CD4-positive, alpha-beta T cell treated with Interleukin-4 for 1 hour (primary cell): Measurements from ENCODE around the gene SBNO1.
A peak's percentile ranks its signal among the peaks of the same experiment; 100 is the strongest.
"Not testable (repeated sequence)": the region's sequence is repeated elsewhere in the genome, so short reads cannot be mapped to it uniquely, and the experiment has no call there.

Experiments used
- DNase-seq, 2 donors: peaks; one replicate each; pipeline ENCODE4 v3.0.0-alpha.2; 2020 to 2022

The SBNO1 gene

DNA sequence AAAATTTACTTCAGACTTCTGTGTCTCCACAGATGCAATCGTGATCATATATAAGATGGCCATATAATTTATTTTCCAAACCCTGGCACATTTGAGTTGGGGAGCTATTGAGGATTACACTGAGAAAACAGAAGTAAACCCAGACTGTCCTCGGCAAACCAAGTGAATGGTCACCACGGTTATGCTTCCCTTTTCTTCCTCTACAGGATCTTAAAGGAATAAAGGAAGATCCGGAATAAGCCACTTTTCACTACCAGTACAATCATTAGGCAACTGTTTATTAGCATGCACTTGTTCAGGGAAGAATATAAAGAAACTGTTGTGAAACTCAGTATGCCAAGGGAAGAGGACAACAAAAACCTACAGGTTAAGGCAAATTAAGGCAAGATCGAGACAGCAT, 27.6 kb downstream of the SBNO1 start:
- DNase-seq, result no peak

DNA sequence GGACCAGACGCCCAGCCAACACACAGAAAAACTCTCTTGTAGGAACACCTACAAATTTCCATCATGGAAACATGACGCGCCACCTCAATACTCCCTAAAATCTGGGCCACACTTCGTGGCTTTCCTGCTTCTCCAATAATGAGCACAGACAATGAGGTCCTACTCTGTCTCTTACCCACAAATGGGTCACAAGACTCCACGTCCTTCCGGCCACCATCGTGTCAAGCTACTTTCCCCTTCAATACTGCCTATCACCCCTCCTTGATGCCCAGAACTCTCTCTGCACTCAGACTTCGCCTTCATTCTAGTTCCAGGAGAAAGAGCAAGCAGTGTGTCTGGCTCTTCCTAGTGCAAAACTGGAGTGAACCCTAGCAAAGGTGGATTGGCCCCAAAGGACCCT, 28.1 kb downstream of the SBNO1 start:
- no peak for DNase-seq

DNA sequence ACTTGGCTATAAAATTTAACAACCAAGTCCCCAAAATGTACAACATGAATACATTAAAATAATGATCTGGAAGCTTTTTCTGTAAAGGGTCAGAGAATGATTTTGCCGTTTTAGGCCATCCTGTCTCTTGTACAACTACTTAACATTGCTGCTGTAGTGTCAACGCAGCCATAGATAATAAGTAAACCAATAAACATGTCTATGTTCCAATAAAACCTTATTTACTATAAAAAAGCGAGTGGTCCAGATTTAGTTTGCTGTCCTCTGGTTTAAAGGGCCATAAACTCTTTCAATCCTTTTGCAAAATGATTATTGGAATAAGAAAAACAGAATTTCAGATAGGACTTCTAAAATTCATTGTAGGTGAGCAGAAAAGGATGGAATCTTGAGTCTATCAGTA, 29.2 kb downstream of the SBNO1 start:
- DNase-seq, result no peak

DNA sequence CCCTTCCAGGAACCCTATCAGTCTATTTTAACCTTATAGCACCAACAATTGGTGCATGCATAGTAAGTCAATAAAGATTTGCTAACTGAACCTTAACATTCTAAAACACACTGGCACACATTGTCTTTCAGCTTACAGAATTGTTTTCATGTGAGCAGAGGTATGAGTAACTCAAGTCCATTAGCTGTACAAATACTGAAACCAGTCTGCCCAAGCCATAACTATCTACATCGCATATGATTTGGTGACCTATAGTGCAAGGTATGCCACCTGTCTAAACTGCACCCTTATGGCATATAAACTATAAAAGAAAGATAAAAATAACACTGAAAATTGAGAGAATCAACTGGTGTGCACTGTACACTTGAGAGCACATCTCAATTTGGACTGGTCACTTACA, 34.8 kb downstream of the SBNO1 start:
- no peak for DNase-seq

DNA sequence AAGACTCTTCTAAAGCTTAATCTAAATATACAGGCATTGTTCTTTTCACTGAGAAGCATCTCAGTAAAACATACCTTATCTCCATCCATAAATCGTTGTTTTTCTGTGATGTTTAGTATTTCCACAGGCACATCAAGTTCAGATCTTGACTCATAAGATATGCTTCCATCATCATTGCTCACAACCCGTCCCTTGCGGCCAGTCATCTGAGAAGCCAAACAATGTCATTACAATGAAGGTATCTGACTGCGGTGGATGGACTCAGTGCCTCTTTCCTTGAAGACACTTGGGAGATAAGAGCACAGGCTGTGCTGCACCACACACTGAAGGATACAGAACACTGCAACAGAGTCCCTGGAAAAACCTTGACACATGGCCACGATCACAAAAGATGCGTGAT, 44.8 kb downstream of the SBNO1 start:
- DNase-seq, result no peak

DNA sequence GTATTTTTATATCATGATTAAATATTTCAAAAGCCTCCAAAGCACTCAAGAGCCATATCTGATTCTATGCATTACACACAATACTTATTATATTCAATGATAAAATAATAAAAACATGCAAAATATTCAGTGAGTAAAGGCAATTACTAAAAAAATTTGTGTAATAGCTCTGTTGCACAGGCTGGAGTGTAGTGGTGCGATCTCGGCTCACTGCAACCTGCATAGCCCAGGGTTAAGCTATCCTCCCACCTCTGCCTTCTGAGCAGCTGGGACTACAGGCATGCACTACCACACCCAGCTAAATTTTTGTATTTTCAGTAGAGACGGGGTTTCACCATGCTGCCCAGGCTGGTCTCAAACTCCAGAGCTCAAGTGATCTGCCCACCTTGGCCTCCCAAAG, 45.4 kb downstream of the SBNO1 start:
- no peak for DNase-seq

DNA sequence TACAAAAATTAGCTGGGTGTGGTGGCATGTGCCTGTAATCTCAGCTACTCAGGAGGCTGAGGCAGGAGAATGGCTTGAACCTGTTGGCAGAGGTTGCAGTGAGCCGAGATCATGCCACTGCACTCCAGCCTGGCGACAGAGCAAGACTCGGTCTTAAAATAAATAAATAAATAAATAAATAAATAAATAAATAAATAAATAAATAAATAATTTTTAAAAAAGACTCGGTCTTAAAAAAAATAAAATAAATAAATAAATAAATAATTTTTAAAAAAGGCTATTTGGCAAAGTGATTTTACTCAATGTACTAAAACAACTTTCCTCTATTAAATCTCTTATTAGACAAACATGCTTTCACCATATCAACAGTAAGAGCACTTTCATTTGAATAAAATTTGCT, 51.6 kb downstream of the SBNO1 start:
- not testable (repeated sequence) for DNase-seq

DNA sequence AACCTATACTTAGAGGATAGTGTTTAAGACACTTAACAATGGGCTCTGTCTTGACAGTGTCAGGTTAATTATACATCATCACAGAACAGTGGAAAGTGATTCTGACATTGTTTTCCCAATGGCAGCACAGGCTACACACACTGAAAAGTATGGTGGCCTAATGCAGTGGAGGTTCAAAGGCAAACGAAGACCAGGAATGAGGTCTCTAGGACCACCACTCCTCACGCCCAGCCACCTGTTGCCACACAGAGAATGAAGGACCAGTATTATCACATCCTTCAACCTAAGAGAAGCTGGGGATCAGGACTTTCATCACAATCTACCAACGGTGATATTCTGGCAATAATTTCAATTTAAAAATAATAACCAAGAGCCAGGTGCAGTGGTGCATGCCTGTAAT, 58.4 kb downstream of the SBNO1 start:
- DNase-seq, result no peak

DNA sequence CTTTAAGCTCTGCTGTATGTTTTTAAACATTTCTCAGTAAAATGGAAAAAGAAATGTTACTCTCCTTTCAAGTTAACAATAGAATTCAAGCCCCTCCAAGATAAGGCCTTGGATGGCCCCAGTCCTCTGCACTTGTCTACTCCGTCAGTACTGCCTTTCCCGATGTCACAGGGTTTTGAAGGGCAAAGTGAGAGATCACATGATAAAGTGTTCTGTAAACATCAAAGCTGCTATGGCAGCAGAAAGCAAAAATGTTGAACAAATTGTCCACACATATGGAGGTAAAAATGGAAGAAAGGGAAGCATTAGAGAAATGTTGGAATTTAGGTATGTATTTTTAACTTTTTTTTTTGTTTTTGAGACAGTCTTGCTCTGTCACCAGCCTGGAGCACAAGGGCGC, 59.5 kb downstream of the SBNO1 start:
- DNase-seq, result no peak

DNA sequence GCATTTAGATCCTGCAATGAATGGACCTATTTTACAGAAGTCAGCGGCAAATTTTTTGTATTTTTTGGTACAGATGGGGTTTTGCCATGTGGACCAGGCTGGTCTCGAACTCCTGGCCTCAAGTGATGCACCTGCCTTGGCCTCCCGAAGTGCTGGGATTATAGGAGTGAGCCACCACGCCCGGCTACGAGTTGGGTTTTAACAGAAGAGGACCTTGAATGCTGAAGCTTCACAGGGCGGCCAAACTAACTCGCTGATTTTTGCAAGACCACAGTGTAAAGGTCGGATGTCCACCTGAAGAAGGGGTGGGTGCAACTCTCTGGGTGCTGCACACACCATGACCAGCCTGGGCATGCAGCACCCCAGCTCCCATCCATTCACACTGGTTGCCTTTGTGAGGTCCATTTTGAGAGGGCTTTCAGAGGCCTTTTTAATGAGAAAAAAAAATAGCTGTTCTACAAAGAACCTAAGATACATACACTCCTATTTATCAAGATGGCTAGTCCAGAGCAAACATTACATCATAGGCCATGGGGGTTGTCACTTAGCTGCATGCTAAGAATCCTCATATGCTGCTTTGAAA, 71.4 kb downstream of the SBNO1 start:
- no peak for DNase-seq

DNA sequence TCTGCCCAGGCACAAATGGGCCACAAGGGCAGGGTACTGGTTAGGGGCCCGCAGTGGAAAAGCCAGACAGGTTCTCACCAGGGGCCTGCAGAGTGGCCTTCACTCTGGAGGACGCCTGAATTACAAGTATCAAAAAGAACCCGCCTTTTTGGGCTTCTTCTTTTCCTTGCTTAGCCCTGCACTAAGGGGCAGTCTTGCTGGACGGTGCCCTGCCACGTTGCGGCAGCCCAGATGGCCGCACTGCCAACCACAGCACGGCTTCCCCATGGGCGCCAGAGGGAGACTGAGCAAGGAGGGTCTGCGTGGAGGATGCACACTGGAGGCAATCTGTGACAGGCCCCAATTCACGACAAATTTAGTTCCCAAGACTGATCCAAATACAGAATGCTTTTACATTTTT, 74.7 kb downstream of the SBNO1 start:
- no peak for DNase-seq

DNA sequence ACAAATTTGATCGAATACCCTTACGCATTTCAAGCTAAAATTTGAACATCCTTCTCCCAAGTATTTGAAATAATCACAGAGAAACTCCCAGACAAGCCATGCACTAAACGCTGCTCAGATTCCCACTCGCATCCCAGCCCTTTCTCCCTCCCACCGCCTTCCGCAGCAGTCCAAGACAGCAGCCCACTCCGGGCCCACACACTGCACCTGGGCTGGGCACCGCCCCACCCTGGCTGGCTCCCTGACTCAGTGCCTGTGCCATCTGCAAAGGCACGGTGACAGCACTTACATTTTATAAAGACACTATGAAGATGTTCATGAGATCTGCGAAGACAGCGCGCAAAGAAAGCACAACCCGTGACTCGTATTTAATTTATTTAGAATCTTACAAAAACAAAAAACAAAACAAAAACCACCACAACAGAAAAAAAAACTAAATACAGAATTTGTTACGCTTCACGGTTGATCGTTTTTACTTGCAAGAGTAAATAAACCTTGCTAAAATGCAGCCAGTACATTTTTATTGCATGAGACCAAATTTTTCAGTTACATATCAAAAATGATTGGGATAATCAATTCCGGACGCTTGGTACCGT, 75.8 kb downstream of the SBNO1 start:
- DNase-seq, result no peak

DNA sequence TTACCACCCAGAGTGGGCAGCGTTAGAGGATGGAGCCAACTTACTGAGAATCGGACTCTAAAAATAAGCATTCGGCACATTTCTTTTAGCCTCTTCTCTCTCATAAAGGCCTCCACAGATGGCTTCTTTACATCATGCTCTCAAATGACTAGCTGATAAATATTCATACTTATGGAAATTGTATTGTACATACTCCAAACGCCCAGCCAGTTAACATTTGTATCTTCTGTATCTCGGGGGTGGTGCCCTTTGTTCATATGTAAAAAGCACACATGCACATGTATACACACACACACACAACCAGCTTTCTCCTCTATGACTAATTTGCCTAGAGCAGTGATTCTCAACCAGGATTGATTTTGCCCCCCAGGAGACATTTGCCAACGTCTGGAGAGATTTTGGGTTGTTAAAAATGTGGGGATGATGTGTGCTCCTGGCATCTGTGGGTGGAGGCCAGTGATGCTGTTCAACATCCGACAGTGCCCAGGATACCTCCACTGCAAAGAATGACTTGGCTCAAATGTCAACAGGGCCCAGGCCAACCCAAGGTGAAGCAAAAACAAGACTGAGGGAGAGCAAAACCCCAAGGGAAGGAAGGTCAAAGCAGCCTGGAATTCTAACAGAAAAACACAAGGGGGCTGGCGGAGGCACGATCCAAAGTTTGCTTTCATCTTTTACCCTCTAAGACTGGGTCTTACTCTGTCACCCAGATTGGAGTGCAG, 77.8 kb downstream of the SBNO1 start:
- DNase-seq, result no peak

DNA sequence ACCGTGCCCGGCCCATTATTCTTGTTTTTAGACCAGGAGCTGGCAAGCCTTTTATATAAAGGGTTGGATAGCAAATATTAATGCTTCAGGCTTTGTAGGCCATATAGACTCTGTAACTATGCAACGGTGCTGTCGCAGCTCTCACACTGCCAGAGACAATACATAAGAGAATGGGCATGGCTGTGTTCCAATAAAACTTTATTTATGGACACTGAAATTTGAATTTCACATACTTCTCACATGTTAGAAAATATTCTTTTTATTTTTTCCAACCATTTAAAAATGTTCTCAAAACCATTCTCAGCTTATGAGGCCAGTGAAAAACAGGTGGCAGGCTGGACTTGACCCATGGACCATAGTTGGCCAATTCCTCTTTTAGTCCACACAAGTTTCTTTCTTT, 80.0 kb downstream of the SBNO1 start:
- no peak for DNase-seq

DNA sequence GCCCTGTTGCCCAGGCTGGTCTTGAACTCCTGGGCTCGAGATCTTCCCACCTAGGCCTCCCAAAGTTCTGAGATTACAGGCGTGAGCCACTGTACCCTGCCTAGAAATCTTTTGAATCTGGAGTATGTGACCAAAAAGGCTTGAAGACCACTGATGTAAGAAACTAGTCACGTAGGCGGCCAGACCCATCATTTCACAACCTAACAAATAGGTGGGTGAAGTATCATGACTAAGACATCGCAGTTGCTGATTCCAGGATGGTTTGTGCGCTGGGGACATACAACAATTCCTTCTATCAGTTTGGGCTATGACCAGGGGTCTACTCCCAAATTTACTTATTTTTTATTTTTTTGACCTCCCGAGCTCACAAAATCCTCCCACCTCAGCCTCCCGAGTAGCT, 81.2 kb downstream of the SBNO1 start:
- DNase-seq, result no peak

DNA sequence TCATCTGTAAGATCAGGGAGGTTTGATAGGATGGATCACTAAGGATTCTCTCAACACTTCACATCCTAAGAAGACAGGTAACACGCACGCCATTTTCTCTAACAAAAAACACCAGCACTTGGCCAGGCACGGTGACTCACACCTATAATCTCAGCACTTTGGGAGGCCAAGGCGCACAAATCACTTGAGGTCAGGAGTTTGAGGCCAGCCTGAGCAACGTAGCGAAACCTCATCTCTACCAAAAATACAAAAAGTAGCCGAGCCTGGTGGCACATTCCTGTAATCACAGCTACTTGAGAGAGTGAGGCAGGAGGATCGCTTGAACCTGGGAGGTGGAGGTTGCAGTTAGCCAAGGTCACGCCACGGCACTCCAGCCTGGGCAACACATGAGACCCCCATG, 82.5 kb downstream of the SBNO1 start:
- no peak for DNase-seq

DNA sequence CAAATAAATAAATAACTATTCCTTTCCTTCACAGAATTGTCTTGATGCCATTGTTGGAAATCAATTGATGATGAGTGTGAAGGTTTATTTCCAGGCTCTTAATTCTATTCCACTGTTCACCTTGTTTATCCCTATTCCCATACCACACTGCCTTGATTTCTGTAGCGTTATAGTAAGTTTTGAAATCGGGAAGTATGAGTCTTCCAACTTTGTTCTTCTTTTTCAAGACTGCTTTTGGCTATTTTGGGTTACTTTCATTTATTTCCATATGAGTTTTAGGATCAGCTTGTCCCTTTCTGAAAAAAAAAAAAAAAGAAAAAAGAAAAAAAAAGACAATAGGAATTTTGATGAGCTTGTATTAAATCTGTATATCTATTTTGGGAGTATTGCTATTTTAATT, 83.7 kb downstream of the SBNO1 start:
- no peak for DNase-seq

DNA sequence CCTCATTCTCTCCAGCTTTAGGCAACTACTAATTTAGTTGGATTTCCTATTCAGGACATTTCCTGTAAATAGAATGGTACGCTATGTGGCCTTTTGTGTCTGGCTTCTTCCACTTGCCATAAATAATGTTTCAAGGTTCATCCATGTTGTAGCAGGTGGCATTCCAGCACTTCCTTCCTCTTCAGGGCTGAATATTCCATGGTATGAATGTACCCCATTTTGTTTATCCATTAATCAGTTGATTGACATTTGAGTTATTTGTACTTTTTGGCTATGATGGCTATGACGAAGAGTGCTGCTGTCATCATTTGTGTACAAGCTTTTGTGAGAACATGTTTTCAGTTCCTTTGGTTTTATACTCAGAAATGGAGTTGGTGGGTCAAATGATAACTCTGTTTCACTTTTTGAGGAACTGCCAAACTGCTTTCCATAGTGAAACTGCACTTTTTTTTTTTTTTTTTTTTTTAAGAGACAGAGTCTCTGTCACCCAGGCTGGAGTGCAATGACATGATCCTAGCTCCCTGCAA, 86.5 kb downstream of the SBNO1 start:
- peak in 1 of 2 donors; percentile 23 for DNase-seq

DNA sequence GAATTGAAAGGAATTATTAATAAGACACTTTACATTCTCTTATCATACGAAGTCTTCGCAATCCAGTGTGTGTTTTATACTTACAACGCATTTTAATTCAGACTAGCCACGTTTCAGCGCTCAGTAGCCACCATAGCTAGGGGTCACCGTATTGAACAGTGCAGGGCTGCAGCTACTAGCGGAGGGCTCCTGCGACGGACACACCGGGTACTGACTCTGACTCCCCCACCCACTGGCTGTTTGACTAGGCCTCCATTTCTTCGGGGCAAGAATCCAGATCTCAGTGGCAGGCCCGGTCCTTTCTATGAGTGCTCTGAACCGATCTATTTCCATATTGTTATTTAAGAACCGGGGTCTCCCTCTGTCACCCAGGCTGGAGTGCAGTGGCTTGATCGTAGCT, 91.5 kb downstream of the SBNO1 start:
- no peak for DNase-seq

DNA sequence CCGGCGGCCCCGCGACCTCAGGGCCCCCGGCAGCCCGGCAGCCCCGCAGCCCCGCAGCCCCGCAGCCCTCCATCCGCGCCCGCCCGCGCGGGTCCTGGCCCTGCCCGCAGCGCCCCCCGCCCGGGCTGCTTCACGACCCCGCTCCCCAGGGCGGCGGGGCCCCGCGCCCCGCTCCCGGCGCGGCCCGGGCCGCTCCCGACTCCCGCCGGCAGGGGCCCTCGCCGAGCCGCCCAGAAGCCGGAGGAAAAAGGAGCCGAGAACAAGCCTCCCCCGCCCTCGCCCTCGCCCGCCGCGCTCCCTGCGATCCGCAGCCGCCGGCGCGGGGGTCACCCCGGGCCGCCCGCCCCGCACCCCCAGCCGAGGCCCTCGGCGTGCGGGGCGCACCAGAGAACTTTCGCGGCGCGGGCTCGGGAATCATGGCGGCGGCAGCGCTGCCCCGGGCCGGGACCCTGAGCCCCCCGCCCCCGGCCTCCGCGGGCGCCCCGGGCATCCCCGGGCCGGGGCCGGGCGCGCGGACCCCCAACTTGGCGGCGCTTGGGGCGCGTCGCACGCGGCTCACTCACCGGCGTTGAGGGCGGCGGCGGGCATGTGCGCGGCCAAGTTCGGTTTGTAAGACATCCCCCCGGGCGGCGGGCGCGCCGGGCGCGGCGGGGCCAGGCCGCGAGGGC, 93.5 kb downstream of the SBNO1 start:
- peak; percentile 69 to 74 for DNase-seq

DNA sequence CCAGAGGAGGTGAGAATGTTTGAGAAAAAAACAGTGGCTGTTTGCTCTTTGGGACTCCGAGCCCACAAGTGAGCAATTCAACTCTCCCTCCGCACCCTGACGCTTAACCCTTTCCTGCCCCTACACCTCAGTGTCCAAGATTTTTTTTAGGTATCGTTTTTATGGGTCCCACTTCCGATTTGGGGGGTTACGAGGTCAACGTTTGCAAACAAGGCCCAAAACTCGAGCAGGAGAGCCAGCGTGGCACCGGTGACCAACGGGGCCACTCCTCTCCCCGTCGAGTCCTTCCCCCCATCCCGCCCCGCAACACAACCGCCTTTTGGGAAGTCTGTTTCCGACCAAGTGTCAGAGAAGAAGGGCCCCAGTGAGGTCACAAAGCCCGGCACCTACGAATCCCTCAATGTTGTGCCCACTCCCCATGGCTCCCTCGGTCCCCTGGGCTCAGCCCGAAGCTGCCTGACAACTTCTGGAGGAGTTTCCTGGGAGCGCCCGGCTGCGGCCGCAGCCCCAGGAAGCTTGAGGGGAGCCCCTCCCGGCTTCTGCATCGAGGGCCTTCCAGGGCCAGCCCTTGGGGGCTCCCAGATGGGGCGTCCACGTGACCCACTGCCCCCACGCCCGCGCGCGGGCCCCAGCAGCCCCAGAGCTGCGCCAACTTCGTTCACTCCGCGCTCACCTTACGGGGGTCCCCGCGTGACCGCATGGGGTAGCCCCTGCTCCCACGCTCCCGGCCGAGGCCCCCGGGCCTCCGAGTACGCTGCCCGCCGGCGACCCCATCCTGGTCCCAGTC, 94.2 kb downstream of the SBNO1 start:
- DNase-seq, result peak in 1 of 2 donors; percentile 7

DNA sequence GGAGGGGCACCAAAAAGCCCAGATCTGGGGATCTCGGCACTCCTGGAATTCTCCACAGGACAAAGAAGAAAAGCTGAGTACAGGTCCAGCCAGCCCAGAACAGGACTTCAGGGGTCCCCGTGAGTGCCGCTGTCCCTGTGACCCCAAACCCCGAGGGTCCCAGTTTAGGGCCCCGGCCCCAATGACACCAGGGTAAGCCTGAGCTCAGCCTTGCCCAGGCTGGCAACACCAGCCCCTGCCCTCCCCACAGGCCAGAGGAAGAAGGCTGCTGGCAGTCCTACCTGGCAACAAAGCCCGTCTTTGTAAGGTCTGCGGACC, 94.8 kb downstream of the SBNO1 start:
- no peak for DNase-seq

DNA sequence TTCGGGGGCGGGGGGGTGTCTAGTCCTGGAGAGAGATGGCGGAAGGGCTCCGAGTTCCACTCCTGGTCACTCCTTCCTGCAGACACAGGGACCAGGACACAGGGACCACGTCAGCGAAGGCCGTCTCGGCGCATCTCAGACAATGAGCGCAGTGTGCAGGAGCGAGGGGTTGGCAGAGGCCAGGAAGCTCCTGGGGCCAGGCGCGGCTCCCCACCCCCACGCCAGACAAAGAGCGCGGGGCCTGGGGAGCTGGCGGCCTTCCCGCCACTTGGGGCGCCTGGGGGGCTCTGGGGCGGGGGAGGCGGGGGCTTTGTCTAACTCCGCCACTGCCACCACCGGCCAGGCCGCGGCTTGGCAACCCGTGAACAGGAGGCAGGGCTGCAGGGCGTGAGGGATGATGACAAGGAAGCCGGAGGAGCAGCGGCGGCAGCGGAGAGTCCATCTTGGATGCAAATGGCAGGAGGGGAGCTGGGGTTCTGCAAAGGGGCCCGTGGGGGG, 95.2 kb downstream of the SBNO1 start:
- DNase-seq, result peak; percentile 21 to 44
